Measurements from ENCODE around the gene SLC4A2. TPM values are rescaled to one million over a fixed set of nuclear protein-coding genes. Genes with fewer than 3 reads are reported as not detected.
"Not testable (repeated sequence)": the region's sequence is repeated elsewhere in the genome, so short reads cannot be mapped to it uniquely, and the experiment has no call there.

Gene SLC4A2, protein sequence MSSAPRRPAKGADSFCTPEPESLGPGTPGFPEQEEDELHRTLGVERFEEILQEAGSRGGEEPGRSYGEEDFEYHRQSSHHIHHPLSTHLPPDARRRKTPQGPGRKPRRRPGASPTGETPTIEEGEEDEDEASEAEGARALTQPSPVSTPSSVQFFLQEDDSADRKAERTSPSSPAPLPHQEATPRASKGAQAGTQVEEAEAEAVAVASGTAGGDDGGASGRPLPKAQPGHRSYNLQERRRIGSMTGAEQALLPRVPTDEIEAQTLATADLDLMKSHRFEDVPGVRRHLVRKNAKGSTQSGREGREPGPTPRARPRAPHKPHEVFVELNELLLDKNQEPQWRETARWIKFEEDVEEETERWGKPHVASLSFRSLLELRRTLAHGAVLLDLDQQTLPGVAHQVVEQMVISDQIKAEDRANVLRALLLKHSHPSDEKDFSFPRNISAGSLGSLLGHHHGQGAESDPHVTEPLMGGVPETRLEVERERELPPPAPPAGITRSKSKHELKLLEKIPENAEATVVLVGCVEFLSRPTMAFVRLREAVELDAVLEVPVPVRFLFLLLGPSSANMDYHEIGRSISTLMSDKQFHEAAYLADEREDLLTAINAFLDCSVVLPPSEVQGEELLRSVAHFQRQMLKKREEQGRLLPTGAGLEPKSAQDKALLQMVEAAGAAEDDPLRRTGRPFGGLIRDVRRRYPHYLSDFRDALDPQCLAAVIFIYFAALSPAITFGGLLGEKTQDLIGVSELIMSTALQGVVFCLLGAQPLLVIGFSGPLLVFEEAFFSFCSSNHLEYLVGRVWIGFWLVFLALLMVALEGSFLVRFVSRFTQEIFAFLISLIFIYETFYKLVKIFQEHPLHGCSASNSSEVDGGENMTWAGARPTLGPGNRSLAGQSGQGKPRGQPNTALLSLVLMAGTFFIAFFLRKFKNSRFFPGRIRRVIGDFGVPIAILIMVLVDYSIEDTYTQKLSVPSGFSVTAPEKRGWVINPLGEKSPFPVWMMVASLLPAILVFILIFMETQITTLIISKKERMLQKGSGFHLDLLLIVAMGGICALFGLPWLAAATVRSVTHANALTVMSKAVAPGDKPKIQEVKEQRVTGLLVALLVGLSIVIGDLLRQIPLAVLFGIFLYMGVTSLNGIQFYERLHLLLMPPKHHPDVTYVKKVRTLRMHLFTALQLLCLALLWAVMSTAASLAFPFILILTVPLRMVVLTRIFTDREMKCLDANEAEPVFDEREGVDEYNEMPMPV
- 10 to 100 TPM; 76.7 to 97.4 TPM for total RNA-seq
- long read RNA-seq, full-length matches to known transcripts: 5 of 43 reads
- long read RNA-seq, partial matches to known transcripts: 33 of 43 reads
- long read RNA-seq, other reads (novel, unspliced or antisense): 5 of 43 reads

DNA sequence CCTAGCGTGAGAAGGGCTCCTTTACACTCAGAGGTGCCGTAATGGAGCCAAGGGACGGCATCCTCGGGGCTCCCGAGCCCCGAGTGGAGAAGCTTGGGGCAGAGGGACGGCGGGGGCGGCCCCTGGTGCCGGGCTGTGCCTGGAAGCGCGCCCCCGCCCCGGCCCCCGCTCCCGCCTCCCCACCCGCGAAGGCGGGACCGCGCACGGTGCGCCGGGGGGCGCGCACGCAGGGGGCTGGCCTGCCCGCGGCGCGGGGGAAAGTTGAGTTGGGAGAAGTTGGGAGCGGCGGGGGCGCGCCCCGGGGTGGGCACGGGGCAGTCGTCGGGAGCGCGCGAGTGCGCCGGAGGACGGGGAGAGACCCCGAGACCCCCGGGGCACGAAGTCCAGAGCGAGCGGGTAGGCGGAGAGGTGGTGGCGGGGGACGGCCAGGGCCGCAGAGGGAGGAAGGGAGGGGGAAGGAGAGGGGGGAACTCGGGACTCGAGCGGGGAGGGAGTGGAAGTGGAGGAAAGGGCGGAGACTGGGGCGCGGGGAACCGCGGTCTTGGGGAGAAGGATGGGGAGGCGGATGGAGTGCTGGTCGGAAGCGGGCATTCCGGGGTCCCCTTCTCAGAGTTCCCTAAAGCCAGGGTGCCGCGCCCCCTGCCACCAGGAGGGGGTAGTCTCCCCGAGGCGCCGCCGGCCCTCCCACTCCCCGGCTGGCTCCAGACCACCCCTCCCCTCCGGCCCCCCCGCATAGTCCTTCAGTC lies at the start of gene SLC4A2:
TSS of gene SLC4A2 (plus strand) at position 223 of the 746 bp plus-strand sequence. CDS start 2,399 bp downstream, outside the sequence.
- intact Hi-C loops (cut with DNase I, micrococcal nuclease): no loop called here
- peak; percentile 41 for ATAC-seq

DNA sequence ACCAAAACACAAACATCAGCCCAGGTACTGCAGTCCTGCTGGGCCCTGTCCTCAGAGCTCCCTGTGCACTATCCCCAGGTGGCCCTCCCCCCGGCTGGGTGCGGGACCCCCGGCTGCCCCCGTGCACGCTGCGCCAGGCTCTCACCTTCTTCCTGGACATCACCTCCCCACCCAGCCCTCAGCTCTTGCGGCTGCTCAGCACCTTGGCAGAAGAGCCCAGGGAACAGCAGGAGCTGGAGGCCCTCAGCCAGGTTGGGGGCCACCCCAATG lies 49.4 kb upstream of the SLC4A2 start:
- no peak for DNase-seq
- intact Hi-C loops (cut with DNase I, micrococcal nuclease): no loop called here
- ATAC-seq: no peak

More for the DNA sequence above, at the start of gene SLC4A2:
- DNase-seq: peak; percentile 82 to 85

DNA sequence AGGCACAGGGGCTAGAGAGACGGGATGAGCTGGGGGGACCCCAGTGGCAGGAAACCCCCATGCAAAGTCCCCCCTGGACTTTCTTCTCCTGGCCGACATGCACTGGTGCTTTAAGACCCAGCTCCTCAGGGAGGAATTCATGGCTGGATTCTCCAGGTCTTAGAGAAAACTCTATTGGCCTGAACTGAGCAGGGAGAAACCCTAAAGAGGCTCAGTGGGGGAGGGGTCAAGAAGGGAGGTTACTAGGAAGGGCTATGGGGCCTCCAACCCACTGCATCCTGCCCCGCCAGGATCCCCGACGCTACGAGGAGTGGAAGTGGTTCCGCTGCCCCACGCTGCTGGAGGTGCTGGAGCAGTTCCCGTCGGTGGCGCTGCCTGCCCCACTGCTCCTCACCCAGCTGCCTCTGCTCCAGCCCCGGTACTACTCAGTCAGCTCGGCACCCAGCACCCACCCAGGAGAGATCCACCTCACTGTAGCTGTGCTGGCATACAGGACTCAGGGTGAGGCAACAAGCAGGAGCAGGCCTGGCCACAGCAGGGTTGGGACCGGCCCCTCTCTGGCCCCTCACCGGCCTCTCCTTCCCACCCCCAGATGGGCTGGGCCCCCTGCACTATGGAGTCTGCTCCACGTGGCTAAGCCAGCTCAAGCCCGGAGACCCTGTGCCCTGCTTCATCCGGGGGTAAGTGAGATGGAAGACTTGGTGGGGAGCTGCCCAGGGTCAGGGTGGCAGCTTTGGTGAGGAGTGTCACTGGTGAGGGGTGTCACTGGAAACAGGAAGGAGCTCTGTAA lies 48.9 kb upstream of the SLC4A2 start:
- intact Hi-C loops (cut with DNase I, micrococcal nuclease): no loop called here
- ATAC-seq: peak; percentile 12
- DNase-seq: no peak

DNA sequence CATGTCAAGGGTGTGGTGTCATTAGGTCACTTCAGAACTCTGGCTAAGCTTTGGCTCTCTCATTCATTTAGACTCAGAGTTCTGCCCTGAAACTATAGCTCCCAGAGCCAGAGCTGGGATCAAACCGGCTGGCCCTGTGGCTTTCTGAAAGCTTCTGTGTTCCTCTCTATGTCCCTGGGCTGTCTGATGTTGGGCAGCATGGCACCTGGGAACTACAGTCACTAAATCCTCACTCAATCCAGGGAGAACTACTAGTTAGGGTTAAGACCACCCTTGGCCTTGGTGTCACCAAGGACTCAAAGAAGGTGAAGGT lies 48.3 kb upstream of the SLC4A2 start:
- ATAC-seq (no peak), DNase-seq (no peak)
- intact Hi-C loops (cut with DNase I, micrococcal nuclease): no loop called here

DNA sequence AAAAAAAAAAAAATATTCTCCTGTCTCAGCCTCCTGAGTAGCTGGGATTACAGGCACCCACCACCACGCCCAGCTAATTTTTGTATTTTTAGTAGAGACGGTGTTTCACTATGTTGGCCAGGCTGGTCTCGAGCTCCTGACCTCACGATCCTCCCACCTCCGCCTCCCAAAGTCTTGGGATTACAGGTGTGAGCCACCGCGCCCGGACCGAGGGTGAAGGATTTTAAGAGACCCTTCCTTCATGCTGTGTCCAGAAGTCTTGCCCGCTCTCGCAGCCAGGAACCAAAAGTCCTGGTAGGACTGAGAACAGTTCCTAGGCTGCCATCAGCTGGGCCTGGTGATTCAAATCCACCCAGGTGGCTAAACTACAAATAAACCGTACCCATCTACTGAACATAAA lies 47.8 kb upstream of the SLC4A2 start:
- intact Hi-C loops (cut with DNase I, micrococcal nuclease); ATAC-seq; DNase-seq: not testable (repeated sequence)

DNA sequence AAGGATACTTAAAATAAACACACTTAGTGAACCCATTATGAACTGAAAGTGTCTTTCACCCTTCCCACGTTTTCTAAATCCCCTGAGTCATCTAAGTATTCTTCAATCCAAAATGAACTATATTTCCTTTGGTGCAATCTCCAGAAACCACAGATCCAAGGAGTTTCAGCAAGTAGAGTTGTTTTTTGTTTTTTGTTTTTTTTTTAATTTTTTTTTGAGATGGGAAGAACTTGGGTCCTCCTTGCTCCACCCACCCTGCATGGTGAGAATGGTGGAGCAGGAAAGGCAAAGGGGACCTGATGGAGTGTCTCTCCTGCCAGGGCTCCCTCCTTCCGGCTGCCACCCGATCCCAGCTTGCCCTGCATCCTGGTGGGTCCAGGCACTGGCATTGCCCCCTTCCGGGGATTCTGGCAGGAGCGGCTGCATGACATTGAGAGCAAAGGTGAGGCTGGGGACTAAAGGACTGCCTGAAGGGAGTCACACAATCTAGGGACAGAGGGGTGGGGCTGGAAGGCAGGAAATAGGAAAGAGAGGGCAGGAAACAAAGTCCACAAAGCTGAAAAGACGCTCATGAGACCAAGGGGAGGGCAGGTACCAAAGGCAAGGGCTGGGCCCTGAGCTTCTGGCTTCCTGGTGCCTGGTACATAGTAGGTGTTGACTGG lies 47.2 kb upstream of the SLC4A2 start:
- ATAC-seq: peak; percentile 87
- intact Hi-C loops (cut with DNase I, micrococcal nuclease): no loop called here

DNA sequence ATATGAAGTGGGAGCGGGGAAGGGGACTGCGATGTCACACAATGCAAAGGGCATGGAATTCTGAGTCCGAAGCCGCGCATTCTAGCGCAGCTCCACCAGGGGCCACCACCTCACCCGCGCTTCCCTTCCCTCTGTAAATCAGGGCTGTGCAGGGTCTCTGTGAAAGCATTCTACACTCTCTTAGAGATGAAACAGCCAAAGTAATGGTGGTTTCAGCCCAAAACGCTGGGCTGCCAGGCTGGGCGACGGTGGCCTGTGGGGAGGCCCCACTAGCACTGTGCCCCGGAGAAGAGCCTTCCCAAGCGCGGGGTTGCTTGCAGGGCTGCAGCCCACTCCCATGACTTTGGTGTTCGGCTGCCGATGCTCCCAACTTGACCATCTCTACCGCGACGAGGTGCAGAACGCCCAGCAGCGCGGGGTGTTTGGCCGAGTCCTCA lies 46.5 kb upstream of the SLC4A2 start:
- intact Hi-C loops (cut with DNase I, micrococcal nuclease): no loop called here
- DNase-seq: no peak
- ATAC-seq: no peak

More for the DNA sequence above, 47.2 kb upstream of the SLC4A2 start:
- peak; percentile 46 to 74 for DNase-seq

DNA sequence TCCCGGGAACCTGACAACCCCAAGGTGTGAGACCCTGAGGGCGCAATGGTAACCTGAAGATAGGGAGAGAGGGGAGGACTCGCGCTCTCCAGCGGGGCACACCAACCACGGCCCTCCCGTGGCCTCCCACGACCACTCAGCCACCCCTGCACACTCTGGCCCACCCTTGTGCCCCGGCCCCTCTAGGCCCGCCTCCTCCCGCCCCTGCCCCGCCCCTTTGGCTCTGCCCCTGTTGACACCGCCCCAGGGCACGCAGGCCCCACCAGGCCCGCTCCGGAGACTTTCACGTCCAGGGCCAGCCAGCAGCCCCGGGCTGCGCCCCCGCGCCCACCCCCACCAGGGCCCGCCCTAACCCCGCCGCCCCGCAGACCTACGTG lies 46.0 kb upstream of the SLC4A2 start:
- intact Hi-C loops (cut with DNase I, micrococcal nuclease): no loop called here
- ATAC-seq (no peak), DNase-seq (no peak)

DNA sequence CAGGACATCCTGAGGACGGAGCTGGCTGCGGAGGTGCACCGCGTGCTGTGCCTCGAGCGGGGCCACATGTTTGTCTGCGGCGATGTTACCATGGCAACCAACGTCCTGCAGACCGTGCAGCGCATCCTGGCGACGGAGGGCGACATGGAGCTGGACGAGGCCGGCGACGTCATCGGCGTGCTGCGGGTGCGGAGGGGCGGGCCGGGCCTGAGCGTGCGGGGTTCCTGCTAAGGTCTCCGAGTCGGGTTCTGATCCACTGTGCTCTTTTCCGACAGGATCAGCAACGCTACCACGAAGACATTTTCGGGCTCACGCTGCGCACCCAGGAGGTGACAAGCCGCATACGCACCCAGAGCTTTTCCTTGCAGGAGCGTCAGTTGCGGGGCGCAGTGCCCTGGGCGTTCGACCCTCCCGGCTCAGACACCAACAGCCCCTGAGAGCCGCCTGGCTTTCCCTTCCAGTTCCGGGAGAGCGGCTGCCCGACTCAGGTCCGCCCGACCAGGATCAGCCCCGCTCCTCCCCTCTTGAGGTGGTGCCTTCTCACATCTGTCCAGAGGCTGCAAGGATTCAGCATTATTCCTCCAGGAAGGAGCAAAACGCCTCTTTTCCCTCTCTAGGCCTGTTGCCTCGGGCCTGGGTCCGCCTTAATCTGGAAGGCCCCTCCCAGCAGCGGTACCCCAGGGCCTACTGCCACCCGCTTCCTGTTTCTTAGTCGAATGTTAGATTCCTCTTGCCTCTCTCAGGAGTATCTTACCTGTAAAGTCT lies 45.5 kb upstream of the SLC4A2 start:
- ATAC-seq (peak; percentile 5), DNase-seq (peak; percentile 70 to 82)
- intact Hi-C loops (cut with DNase I, micrococcal nuclease): no loop called here

DNA sequence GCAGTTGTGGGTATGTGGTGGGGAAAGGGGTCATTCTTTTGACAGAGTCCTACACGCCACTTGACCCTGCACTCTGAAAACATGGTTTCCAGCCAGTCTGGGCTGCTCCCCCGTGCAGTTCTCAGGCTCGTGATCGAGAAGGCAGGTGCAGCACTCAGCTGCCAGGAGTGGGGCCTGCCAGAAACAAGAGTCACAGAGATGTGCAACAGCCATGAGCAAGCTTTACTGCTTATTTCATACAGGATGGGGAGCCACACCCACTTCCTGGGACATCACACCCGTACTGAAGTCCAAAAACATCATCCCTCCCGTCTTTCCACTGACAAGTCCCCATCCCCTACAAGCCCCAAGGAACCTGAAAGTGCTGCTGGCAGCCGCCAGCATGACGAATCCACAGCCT lies 44.4 kb upstream of the SLC4A2 start:
- intact Hi-C loops (cut with DNase I, micrococcal nuclease): no loop called here
- DNase-seq: no peak
- no peak for ATAC-seq

DNA sequence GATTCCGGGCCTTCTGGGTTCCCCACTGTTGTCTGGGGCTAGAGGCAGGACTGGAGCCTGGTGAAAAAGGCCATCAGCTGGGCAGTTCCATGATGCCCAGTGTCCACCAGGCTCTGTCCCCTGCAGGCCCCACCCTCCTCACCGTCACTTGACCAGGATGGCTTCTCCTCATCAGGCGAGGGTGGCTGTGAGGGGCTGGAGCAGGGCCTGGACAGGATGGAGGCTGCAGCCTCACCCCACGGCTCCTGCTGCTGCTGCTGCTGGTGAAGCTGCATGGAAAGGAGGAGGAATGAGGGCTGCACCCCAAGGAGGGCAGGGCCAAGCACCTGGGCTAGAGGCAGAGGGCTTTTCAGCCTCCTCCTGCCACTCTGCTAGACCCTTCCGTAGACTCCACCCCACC lies 43.4 kb upstream of the SLC4A2 start:
- no peak for ATAC-seq
- DNase-seq: no peak
- intact Hi-C loops (cut with DNase I, micrococcal nuclease): no loop called here

DNA sequence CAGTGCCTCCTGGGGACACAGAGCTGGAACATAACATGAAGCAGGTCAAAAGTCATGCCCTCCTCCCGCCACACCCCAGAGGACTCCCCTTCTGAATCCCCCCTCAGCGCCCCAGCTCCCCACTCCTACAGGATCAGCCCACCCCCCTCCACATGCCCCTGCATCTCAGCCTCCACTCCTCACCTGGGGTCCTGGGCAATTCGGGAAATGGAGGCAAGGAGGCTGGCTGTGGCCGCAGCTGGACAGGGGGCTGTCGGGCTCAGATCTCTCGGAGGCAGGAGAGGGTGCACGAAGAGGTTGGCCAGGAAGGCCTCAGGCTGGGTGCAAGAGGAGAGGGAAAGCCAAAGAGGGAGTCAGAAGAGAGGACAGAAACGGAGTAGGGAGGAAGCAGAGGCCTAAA lies 42.9 kb upstream of the SLC4A2 start:
- DNase-seq: no peak
- intact Hi-C loops (cut with DNase I, micrococcal nuclease): no loop called here
- ATAC-seq: no peak

DNA sequence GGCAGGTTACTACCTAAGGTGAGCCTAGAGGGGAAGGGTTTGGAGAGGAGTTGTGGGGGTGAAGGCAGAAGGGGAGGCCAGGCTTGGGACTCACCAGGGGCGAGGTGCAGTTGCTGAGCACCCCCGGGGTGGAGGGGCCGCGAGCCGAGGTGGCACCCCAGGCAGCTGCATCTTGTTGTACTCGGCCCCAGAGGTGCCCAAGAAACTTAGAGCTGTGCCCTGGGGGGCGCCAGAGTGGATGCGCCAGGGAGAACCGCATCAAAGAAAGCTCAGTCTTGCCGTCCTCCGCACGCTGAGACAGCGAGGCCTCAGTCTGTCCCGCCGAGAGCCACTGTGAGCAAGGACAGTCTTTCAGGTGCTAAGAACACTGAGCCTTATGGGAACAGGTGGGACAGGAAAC lies 42.4 kb upstream of the SLC4A2 start:
- intact Hi-C loops (cut with DNase I, micrococcal nuclease): no loop called here
- DNase-seq: no peak
- ATAC-seq: no peak

DNA sequence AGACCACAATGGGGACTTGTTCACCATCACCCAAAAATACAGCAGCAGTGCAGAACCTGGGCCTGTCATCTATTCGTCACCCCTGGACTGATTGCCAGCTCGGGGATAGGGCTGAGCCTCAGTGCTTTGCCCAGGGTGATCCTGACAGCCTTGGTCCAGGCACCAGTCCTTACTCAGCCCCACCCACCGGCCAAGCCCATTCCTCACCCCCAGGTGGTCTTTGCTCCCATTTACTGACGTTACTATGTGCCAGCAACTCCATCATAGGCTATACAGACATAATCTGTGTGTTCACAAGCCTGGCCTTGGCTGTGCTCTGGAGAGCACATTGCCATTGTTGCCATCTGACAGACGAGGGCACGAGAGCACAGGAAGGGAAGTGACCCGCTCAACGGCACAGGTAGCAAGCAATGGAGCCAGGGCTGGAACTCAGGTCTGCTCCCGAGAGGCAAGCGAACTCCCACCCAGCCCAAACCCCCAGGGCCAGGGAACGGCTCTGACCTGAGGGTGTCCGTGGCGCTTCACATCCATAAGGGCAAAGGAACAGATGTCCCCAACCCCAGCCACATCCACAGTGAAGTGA lies 41.9 kb upstream of the SLC4A2 start:
- no peak for ATAC-seq
- intact Hi-C loops (cut with DNase I, micrococcal nuclease): no loop called here

DNA sequence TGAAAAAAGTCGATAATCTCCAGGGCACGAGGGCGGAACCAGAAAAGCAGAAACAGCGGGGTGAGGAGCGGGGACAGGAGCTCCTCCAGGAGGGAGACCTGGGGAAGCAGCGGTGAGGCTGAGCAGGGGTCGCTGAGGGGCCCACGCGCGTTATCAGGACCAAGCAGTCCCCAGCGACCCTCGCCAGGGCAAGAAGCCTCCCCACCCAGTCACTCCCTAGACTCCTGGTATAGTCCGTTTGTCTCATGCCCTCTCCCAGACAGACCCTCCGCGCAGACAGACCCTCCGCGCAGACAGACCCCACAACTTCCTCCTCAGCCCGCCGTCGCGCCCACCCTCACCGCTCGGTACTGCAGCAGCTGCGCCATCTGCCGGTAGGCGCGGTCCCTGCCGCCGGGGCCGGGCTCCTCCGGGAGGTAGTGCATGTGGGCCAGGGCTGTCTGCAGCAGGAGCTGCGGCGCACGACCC lies 41.4 kb upstream of the SLC4A2 start:
- DNase-seq: peak in 1 of 2 donors; percentile 83
- intact Hi-C loops (cut with DNase I, micrococcal nuclease): no loop called here
- ATAC-seq: peak; percentile 66

More for the DNA sequence above, 41.9 kb upstream of the SLC4A2 start:
- DNase-seq: no peak

DNA sequence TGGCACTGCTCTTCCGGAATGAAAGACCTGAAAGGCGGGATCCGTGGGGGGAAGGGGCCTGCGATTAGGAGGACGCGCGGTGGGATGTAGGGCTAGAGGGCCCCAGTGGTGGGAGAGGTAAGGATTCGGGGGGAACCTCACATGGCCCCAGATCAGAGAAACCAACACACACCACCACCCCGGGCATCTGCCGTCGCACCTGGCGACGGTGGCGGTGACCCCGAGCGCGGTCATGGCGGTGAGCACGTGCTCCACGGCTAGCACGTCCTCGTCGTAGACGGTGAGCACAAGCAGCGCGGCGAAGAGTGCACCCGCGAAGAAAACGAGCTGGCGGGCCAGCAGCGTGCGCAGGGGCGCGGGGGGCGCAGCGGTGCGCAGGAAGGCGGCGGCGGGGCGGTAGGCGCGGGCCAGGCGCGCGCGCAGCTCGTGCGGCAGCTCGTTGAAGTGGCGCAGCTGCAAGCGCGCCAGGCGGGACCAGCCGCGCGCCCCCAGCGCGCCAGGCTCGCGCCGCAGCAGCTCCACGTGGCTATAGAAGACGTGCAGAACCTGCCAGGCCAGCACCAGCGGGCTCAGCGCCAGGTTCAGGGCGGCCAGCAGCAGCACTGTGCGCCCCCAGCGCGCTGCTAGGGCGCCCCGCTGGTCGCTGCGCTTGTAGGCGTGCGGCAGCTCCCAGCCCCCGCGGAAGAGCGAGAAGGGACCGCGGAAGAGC lies 40.8 kb upstream of the SLC4A2 start:
- no peak for DNase-seq
- intact Hi-C loops (cut with DNase I, micrococcal nuclease): no loop called here

More for the DNA sequence above, 40.8 kb upstream of the SLC4A2 start:
- peak; percentile 19 for ATAC-seq

Measured in left colon (tissue), 2 donors.